A172 (cell line): Measurements from ENCODE around the gene SLC46A1. TPM values are rescaled to one million over a fixed set of nuclear protein-coding genes. Genes with fewer than 3 reads are reported as not detected.

Source experiments
- DNase-seq: peaks from one replicate; pipeline ENCODE4 v3.0.0-alpha.2; 2015; ENCODE audit warnings: low spot score
- total RNA-seq: library from RNA; depleted of rRNA; stranded (reverse); fragments of >200 nt; shearing (Covaris generic); gene quantifications from 2 replicates; pipeline ENCODE4 v1.2.3, GENCODE V29; 2014

The SLC46A1 gene
- total RNA-seq, 1 experiment from 2014 or later = 2.5 TPM

DNA sequence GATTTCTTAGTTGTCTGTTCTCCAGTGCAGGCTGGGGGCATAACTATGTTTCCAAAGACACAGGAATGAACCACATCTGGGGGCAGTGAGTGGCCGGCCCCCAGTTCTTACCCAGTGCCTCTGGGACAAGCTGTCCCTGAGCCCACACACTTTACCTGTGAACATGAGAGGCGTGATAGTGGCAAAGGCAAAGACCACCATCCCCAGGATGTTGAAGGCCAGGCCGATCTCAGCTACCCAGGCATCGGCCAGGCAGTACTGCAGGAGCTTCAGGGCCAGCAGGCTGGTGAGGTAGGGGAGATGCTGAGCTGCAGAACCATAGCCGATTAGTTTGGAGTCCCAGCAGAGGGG lies 1.6 kb downstream of the SLC46A1 start:
- no peak for DNase-seq

GRCh38 chr17:28404007-28404406 lies 2.0 kb downstream of the SLC46A1 start:
- DNase-seq = no peak

GRCh38 chr17:28402844-28403243 lies 3.2 kb downstream of the SLC46A1 start:
- DNase-seq = no peak

- DNase-seq = peak; percentile 21
These were observed 3.8 kb downstream of the SLC46A1 start for GRCh38 chr17:28402224-28402630.

DNA sequence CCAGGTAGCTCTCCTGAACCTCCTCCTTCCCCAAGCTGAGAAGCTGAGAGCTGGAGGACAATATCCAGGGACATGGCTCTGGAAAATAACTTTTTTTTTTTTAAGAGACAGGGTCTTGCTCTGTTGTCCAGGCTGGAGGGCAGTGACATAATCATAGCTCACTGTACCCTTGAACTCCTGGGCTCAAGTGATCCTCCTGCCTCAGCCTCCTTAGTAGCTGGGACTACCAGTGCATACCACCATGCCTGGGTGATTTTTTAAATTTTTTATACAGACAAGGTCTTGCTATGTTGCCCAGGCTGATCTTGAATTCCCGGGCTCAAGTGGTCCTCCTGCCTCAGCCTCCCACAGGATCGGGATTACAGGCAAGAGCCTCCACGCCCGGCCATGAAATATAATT lies 6.2 kb downstream of the SLC46A1 start:
- DNase-seq = no peak

GRCh38 chr17:28398280-28398981 lies 7.6 kb downstream of the SLC46A1 start:
- DNase-seq = no peak

DNA sequence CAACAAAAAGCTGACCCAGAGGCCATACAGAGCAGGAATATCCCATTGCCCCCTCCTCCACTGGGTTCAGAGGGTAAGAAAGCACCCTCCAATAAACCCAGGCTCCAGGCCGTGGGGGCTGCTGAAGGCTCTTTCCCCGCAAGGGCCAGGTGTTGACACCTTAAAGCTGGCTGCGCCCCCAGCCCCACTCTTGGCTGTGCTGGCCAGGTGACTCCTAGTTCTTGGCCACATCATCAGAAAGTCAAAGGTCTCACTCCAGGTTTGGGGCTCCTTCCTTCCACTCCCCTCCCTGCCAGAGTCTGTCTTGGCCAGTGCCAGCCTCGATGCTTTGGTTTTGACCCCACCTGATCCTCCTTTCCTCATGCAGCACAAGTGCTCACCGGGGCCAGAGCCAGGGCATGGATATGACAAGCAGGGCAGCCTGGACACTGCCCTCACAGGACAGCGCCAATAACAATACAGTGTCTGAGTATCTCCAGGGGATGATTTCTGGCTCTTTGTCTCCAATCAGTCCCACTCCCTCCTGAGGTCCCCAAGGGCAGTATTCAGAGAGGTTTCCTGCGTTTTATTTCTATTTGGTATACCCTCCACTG lies 8.2 kb downstream of the SLC46A1 start:
- no peak for DNase-seq

- no peak for DNase-seq
These were observed 8.7 kb downstream of the SLC46A1 start for GRCh38 chr17:28397275-28397674.

DNA sequence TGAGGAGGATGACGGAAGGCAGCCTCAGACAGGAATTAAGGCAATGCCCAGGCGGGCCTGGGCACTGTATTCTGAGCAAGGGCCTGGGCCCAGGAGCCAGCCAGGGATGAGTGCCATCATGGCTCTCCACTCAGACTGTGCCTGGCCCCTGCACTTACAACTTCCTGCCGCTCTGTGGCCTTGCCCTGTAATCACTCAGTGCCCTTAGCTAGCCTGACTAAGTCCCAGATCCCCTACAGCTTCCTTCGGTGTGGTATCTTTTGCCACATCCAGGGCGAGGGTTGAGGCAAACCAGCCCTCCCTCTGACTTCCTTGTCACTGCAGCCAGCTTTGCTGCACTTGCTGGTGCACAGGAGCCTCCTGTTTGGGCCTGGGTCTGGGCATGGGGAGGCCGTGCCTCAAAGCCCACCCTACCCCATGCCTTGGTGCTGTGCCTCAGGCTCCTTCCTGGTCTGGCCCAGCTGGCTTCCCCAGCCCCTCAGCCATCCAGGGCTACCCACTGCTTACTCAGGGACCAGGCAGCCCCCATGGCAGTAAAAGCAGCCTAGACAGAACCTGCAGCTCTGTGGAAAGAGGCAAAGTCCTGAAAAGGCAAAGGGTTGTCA lies 9.3 kb downstream of the SLC46A1 start:
- DNase-seq = no peak

GRCh38 chr17:28395968-28396367 lies 10.0 kb downstream of the SLC46A1 start:
- no peak for DNase-seq

GRCh38 chr17:28395426-28395825 lies 10.6 kb downstream of the SLC46A1 start:
- DNase-seq = no peak

DNA sequence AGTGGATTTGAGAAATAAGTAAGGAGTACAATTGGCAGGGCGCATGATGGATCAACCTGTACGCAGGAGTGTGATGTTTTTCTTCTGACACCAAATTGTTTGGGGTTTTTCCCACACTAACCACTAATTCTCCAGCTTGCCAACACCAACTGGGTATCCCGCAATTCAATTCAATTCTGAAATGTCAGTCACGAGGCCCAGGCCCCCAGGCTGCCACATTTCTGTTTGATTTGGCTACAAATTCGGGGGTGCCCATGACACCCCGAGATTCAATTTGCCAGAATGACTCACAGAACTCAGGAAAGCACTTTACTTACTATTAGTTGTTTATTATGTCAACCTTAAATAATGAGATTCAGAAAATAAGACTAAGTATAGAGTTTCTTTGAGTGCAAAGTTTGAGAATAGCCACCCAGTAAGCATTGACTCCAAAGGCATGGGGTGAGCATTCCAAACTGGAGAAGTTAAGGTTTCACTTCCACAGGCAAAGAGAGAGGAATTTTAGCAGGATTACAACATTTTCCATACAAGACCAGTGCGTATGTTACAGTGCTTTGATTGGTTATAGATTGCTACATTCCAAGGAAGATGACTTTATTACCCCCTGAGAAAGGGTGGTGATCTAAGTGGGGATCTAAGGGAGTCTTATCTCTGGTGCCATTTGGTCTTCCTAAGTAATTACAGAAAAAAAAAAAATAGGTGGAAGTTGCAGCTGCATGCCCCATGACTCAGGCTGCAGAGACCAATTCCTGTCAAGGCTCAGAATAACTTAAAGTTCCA lies 11.5 kb downstream of the SLC46A1 start:
- peak; percentile 53 for DNase-seq

DNA sequence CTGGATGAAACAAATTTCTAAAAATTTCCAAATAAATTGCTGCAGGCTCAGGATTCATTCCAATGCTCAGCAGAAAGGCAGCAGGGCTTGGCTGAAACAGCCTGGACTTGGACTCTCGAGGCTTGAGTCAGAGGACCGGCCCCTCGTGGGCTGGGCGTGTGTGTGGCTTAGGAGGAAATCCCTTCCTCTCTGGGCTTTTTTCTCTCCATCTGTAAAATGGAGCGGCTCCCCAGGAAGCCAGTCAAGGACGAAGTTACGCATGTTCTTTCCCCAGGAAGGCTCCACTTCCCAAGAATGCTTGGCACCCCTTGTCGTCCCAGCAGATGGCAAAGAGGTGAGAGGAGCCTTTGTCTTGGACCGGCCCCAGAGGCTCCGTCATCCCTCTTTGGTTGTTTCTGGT lies 13.5 kb downstream of the SLC46A1 start:
- no peak for DNase-seq

DNA sequence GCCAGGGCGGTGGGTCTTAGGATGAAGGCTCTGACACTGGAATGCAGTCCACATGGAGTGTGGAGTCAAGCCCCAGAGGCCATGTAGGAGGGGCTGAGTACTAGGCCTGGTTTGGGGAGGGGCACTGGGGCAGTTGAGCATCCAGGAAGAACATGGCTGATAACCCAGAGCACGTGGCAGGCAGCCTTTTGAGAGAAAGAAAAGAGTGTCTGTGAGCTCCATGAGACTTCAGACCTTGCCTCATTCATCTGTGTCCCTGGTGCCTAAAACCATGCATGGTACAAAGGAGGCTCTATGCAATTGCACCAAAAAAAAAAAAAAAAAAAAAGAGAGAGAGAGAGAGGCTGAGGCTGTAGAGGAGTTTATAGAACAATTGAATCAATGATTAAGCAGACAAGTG lies 14.6 kb downstream of the SLC46A1 start:
- no peak for DNase-seq

GRCh38 chr17:28390984-28391383 lies 15.0 kb downstream of the SLC46A1 start:
- DNase-seq = no peak

DNA sequence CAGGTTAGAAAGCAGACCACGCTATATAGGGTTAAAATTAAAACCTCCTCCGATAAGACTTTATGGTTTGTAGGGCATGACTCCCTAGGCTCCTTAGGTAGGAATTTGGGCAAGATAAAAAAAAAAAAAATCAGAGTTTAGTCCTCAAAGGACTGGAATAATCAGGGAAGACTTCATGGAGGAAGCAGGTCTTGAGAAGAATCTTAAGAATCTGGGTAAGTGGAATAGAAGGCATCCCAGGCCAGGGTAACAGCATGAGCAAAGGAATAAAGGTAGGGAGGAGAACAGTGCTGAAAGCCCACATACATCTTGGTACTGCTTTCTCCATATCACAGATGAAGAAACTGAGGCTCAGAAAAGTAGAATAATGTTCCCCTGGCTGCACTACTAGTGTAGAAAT lies 15.4 kb downstream of the SLC46A1 start:
- DNase-seq = no peak

GRCh38 chr17:28390141-28390540 lies 15.9 kb downstream of the SLC46A1 start:
- no peak for DNase-seq

GRCh38 chr17:28388106-28388505 lies 17.9 kb downstream of the SLC46A1 start:
- no peak for DNase-seq

DNA sequence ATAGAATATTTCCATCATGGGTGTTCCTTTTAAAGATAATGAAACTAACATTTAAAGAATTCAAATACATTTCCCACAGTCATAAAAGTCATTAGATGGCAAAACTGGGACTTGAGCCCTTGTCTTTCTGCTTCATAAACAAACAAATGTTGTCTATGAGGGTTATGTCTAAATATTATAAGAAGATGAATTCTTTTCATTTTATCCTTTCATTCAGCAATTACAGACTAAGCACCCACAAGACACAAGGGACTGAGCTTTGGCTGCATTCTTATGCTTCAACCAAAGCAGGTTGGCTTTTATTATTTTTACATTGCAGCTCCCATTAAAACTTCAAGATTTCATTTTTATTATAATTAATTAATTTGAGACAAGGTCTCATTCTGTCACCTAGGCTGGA lies 19.6 kb downstream of the SLC46A1 start:
- no peak for DNase-seq

DNA sequence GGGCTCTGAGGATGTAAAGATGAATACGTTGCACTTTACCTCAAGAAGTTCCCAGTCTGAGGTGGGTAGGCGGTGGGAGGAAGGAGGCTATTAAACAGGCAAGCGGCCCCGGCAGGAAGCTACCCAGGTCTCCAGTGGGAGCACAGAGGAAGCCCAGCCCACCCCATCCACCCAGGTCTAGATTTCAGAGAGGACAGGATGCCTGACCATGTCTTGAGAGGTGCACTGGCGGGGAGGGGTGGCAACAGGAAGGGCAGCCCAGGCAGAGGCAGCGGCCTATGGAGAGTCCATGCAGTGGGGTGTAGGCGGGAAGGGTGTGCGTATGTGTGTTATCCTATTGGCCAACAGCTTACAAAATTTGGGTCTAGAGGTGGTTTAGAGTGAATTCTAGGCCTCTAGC lies 20.6 kb downstream of the SLC46A1 start:
- DNase-seq = no peak

- no peak for DNase-seq
These were observed 21.0 kb downstream of the SLC46A1 start for GRCh38 chr17:28385037-28385400.

DNA sequence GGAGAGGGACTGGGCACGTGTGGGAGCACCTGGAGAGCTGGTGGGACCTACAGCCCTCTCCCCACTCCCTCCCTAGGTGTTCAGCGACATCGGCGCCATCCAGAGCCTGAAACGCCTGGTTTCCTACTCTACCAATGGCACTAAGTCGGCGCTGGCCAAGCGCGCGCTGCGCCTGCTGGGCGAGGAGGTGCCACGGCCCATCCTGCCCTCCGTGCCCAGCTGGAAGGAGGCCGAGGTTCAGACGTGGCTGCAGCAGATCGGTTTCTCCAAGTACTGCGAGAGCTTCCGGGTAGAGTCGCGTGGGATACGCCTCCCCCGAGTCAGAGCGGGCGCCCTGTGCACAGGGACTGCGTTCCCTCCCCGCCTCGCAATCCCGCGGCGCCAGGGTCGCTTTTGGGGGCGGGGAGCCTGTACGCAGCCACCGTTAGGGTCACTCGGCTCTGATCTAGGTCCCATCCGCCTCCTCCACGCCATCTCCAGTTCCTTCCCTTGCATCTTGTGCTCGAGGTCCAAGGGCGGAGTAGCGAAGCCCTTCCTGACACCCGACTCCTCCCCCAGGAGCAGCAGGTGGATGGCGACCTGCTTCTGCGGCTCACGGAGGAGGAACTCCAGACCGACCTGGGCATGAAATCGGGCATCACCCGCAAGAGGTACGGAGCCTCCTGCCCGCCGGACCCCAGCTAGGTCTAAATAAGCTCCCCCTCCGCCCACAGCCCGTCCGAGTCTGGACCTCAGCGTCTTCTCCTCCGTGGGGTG lies 21.6 kb downstream of the SLC46A1 start:
- DNase-seq = no peak
